ENCODE measurements around the gene ISLR2. TPM values are rescaled to one million over a fixed set of nuclear protein-coding genes. Genes with fewer than 3 reads are reported as not detected.

The ISLR2 gene
- total RNA-seq, 3 donors from 2014 or later, result 0.38 to 1.7 (median 1.1) TPM

GRCh38 chr15:74136540-74136813 is 6.1 kb downstream of the ISLR2 start:
- Histone ChIP-seq H3K9me3 (no peaks in the 10 kb centered on the region), H3K4me1 (ENCODE audit: low read depth) (peaks cover 8% of the 10 kb centered on the region), H3K4me3 (no peak overlapping the region), H3K36me3 (ENCODE audit: low read depth) (no peaks in the 10 kb centered on the region)
- ATAC-seq (no peak), DNase-seq (no peak)
- TF ChIP-seq CTCF (IDR thresholded peaks at IDR 0.05), result no peak
- intact Hi-C loops (cut with DNase I, micrococcal nuclease), result no loop called here

GRCh38 chr15:74136814-74137536 is 6.6 kb downstream of the ISLR2 start:
- Histone ChIP-seq H3K4me1 (ENCODE audit: low read depth) (peaks cover 8% of the 10 kb centered on the region), H3K36me3 (ENCODE audit: low read depth) (no peaks in the 10 kb centered on the region), H3K4me3 (no peak overlapping the region), H3K9me3 (no peaks in the 10 kb centered on the region)
- no peak for TF ChIP-seq CTCF (IDR thresholded peaks at IDR 0.05)
- no peak for DNase-seq
- ATAC-seq, result no peak
- intact Hi-C loops (cut with DNase I, micrococcal nuclease), result no loop called here

- Histone ChIP-seq H3K4me1 (ENCODE audit: low read depth) (peaks cover 8% of the 10 kb centered on the region), H3K36me3 (ENCODE audit: low read depth) (no peaks in the 10 kb centered on the region), H3K4me3 (no peak overlapping the region), H3K9me3 (no peaks in the 10 kb centered on the region)
- ATAC-seq (no peak), DNase-seq (no peak)
- intact Hi-C loops (cut with DNase I, micrococcal nuclease), result no loop called here
- TF ChIP-seq CTCF (IDR thresholded peaks at IDR 0.05), result no peak
Measured at GRCh38 chr15:74137537-74137894, 7.1 kb downstream of the ISLR2 start.

GRCh38 chr15:74138642-74139041 is 8.3 kb downstream of the ISLR2 start:
- Histone ChIP-seq H3K36me3 (ENCODE audit: low read depth) (no peaks in the 10 kb centered on the region), H3K4me1 (ENCODE audit: low read depth) (peaks cover 8% of the 10 kb centered on the region), H3K4me3 (no peak overlapping the region), H3K9me3 (no peaks in the 10 kb centered on the region)
- no peak for TF ChIP-seq CTCF (IDR thresholded peaks at IDR 0.05)
- no peak for DNase-seq
- ATAC-seq, result no peak
- intact Hi-C loops (cut with DNase I, micrococcal nuclease), result no loop called here

GRCh38 chr15:74141591-74141990 is 11.2 kb downstream of the ISLR2 start:
- no peaks in the 10 kb centered on the region for H3K9me3 ChIP-seq
- H3K4me1 ChIP-seq (ENCODE audit: low read depth), result peaks cover 4% of the 10 kb centered on the region
- no peak overlapping the region for H3K4me3 ChIP-seq
- ATAC-seq (no peak), DNase-seq (no peak)
- intact Hi-C loops (cut with DNase I, micrococcal nuclease), result no loop called here
- no peaks in the 10 kb centered on the region for H3K36me3 ChIP-seq (ENCODE audit: low read depth)
- no peak for TF ChIP-seq CTCF (IDR thresholded peaks at IDR 0.05)
